Parathyroid adenoma (tissue), 2 donors: Measurements from ENCODE around the gene CEP112.

ENCODE experiments used
- H2AFZ ChIP-seq: fragments of 300-600 bp; sonication (generic); one replicate; pipeline ENCODE4 v1.7.0; 2017; ENCODE audit warnings: antibody characterized with exemption, mild to moderate bottlenecking
- H3K27ac ChIP-seq: fragments of 300-600 bp; sonication (generic); one replicate; pipeline ENCODE4 v1.7.0; 2017
- H3K27me3 ChIP-seq: fragments of 300-600 bp; sonication (generic); one replicate; pipeline ENCODE4 v1.7.0; 2017; ENCODE audit warnings: low read length; ENCODE audit not compliant: control insufficient read depth, insufficient read depth
- H3K36me3 ChIP-seq: fragments of 300-600 bp; sonication (generic); one replicate; pipeline ENCODE4 v1.7.0; 2017; ENCODE audit warnings: low read length; ENCODE audit not compliant: control insufficient read depth, insufficient read depth
- H3K4me1 ChIP-seq: fragments of 300-600 bp; sonication (generic); one replicate; pipeline ENCODE4 v1.7.0; 2017; ENCODE audit warnings: control low read depth
- H3K4me2 ChIP-seq: fragments of 300-600 bp; sonication (generic); one replicate; pipeline ENCODE4 v1.7.0; 2017; ENCODE audit warnings: low read length
- H3K4me3 ChIP-seq: fragments of 300-600 bp; sonication (generic); one replicate; pipeline ENCODE4 v1.7.0; 2017; ENCODE audit warnings: low read depth, low read length
- H3K79me2 ChIP-seq: fragments of 300-600 bp; sonication (generic); one replicate; pipeline ENCODE4 v1.7.0; 2017; ENCODE audit warnings: control low read depth
- H3K9ac ChIP-seq: fragments of 300-600 bp; sonication (generic); one replicate; pipeline ENCODE4 v1.7.0; 2017; ENCODE audit warnings: mild to moderate bottlenecking
- H3K9me3 ChIP-seq: fragments of 300-600 bp; sonication (generic); one replicate; pipeline ENCODE4 v1.7.0; 2017; ENCODE audit warnings: low read length; ENCODE audit not compliant: control insufficient read depth
- TF ChIP-seq, protein P1 (sequence below): fragments of 300-600 bp; sonication (generic); IDR thresholded peaks from one replicate; pipeline ENCODE4 v1.7.0; 2017; ENCODE audit warnings: antibody characterized with exemption, mild to moderate bottlenecking
- donor health status: primary hyperparathyroidism.

Gene CEP112

DNA sequence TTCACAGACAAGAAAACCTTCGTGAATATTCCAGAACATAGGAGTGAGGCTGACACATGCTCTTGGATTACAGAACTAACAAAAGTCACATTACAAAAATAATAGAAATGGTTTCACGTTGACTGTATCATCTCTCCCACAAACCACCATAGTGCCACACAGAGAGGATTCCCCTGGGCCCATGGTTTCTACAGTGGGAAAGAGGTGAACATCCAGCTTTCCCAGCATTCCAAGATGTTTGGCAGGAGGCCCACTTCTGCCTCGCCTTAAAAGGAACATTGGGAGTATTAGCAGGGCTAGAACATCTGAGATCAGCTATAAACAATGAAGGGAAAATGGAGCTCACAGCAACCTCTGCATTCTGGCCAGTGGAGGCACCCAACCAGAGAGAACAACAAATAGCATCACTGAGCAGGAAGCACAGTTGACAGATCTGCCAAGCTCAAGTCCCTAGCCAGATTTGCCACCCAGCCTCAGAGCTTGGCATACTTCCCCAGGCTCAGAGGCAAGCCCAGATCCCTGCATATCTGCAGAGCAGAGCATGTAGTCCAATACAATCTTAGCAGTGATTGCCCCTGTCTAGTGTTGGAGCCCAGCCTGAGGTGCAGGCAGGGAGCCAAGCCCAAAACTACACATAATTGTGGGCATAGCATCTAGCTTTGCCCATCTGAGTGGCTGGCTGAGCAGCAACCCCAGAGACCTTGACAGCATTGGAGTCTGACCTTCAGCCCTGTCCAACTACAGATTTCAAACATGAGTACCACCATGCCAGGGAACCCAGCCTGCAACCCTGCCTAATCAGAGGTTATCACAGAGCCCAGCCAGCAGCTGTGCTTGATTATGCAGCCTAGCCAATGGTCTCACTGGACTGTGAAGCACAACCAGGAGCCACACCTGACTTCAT lies 260.4 kb downstream of the CEP112 start:
- H3K36me3 ChIP-seq: no peaks in the 10 kb centered on the region
- H3K4me2 ChIP-seq: no peak overlapping the region
- TF ChIP-seq, protein P1, sequence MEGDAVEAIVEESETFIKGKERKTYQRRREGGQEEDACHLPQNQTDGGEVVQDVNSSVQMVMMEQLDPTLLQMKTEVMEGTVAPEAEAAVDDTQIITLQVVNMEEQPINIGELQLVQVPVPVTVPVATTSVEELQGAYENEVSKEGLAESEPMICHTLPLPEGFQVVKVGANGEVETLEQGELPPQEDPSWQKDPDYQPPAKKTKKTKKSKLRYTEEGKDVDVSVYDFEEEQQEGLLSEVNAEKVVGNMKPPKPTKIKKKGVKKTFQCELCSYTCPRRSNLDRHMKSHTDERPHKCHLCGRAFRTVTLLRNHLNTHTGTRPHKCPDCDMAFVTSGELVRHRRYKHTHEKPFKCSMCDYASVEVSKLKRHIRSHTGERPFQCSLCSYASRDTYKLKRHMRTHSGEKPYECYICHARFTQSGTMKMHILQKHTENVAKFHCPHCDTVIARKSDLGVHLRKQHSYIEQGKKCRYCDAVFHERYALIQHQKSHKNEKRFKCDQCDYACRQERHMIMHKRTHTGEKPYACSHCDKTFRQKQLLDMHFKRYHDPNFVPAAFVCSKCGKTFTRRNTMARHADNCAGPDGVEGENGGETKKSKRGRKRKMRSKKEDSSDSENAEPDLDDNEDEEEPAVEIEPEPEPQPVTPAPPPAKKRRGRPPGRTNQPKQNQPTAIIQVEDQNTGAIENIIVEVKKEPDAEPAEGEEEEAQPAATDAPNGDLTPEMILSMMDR: no peak
- H3K9ac ChIP-seq: no peak overlapping the region
- no peaks in the 10 kb centered on the region for H3K27me3 ChIP-seq
- H3K27ac ChIP-seq: no peak overlapping the region
- H2AFZ ChIP-seq: no peak overlapping the region
- H3K9me3 ChIP-seq: no peaks in the 10 kb centered on the region
- H3K4me1 ChIP-seq: no peaks in the 10 kb centered on the region
- H3K79me2 ChIP-seq: no peaks in the 10 kb centered on the region
- no peak overlapping the region for H3K4me3 ChIP-seq

DNA sequence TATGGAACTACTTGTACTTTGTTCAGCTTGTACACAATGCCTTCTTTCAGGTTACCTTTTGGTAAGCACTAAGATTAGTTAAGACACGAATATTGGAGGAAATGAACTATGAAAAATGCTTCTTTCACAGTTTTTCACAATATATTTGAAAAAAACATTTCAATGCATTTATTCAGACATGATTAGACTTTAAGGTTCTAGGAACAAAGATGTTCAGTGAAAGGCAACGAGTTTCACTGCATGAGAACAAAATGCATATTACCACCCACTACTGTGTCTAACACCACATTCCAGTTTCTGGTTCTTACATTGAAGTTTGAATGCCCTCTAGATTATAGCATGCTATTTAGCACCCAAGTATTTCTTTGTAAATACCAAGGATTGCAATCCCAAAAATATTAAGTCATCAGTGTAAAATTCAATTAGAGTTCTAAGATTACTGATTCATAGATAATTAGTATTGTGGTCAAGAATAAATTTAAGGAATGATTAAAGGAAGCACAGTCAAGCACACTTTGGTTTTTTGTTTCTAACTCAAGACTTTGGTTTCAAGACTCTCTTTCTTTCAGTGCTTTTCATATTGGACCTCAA lies 261.7 kb downstream of the CEP112 start:
- Histone ChIP-seq H2AFZ (no peak overlapping the region), H3K9ac (no peak overlapping the region), H3K27ac (no peak overlapping the region), H3K27me3 (no peaks in the 10 kb centered on the region), H3K36me3 (no peaks in the 10 kb centered on the region), H3K4me2 (no peak overlapping the region), H3K9me3 (no peaks in the 10 kb centered on the region), H3K4me3 (no peak overlapping the region), H3K4me1 (no peaks in the 10 kb centered on the region), H3K79me2 (no peaks in the 10 kb centered on the region)
- TF ChIP-seq, protein P1: no peak

DNA sequence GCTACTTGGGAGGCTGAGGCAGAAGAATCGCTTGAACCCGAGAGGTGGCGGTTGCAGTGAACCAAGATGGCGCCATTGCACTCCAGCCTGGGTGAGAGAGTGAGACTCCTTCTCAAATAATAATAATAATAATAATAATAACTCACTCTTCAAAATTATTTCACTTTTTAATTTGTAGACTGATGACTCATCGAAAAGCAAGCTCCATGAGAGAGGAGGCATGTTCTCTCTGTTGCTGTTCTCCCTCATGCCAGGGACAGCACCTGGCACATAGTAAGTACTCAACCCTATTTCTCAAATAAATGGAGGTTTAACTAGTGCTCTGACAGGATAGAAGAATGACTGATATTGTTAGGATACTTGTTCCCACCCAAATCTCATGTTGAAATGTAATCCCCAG lies 265.3 kb downstream of the CEP112 start:
- Histone ChIP-seq H3K9me3 (no peaks in the 10 kb centered on the region), H3K79me2 (no peaks in the 10 kb centered on the region)
- TF ChIP-seq, protein P1: no peak

DNA sequence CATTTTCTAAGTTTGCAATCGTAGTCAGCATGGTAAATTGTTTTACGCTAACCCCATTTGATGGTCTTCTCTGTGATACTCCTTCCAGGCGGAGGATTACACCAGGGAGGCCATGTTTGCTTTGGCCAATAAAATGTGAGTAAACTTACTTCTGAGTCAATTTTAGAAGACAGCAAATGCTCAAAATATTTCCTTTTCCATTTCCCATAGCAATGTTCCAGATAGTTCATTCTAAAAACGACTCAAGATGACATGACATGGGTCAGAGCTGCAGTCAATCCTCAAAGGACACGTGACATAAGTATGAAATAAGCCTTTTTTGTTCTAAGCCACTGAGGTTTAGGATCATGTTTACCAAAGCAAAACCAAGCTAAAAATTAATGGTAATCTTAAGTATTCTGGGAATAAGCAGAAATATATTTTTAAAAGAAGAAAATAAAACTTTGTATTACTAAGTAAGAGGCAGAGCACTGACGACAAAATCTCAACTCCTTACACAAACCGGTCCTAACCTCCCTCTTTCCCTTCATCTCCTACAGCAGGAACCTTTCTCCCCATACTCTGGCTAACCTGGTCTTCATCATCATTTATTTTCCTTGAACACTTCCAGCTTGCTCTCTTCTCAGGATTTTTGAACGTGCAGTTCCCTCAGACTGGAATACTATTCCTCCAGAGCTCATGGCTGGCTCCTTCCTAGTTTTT lies 266.2 kb downstream of the CEP112 start:
- H3K4me2 ChIP-seq: no peak overlapping the region
- TF ChIP-seq, protein P1: no peak
- no peaks in the 10 kb centered on the region for H3K79me2 ChIP-seq
- H3K36me3 ChIP-seq: no peaks in the 10 kb centered on the region
- H3K4me3 ChIP-seq: no peak overlapping the region
- H3K27ac ChIP-seq: peak overlapping the region; percentile 45
- no peak overlapping the region for H2AFZ ChIP-seq
- no peak overlapping the region for H3K9ac ChIP-seq
- H3K9me3 ChIP-seq: no peaks in the 10 kb centered on the region
- H3K27me3 ChIP-seq: no peaks in the 10 kb centered on the region
- no peaks in the 10 kb centered on the region for H3K4me1 ChIP-seq

More for the DNA sequence above, 265.3 kb downstream of the CEP112 start:
- no peaks in the 10 kb centered on the region for H3K27me3 ChIP-seq
- H3K27ac ChIP-seq: no peak overlapping the region
- no peak overlapping the region for H3K4me3 ChIP-seq
- H3K4me2 ChIP-seq: no peak overlapping the region
- no peak overlapping the region for H3K9ac ChIP-seq
- no peaks in the 10 kb centered on the region for H3K36me3 ChIP-seq
- H2AFZ ChIP-seq: no peak overlapping the region
- H3K4me1 ChIP-seq: no peaks in the 10 kb centered on the region
